ENCODE data around the gene NEU4.

NEU4 gene

DNA sequence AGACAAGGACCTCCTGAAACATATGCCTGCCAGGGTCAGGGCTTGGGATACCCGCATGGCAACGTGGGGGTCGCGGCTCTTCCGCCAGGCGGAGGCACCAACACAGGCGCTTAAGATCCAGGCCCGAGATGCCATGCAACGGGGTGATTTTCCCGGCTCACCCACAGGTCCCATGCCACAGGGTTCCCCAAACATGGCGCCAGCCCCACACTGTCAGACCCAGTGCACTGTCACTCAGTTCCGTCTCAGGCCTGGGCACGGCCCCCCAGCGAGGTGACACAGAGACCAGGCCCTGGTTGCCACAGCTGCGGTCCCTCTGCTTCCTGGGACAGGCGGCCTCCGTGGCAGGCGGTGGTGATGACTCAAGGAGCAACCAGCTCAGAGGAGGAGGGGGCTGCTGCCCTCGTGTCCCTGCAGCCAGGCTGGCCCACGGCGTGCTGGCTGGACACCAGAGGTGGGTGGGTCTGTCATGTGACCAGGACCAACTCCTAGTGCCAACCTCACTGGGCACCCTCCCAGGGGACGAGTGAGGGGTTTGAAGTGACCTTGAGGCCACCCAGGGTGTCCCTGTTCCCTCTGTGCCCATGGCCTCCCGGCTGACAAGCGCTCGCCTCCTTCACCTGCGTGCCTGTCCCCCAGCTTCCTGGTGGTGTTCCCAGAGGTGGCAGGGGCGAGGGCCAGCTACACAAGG, 44.8 kb downstream of the NEU4 start:
- DNase-seq, result no peak

DNA sequence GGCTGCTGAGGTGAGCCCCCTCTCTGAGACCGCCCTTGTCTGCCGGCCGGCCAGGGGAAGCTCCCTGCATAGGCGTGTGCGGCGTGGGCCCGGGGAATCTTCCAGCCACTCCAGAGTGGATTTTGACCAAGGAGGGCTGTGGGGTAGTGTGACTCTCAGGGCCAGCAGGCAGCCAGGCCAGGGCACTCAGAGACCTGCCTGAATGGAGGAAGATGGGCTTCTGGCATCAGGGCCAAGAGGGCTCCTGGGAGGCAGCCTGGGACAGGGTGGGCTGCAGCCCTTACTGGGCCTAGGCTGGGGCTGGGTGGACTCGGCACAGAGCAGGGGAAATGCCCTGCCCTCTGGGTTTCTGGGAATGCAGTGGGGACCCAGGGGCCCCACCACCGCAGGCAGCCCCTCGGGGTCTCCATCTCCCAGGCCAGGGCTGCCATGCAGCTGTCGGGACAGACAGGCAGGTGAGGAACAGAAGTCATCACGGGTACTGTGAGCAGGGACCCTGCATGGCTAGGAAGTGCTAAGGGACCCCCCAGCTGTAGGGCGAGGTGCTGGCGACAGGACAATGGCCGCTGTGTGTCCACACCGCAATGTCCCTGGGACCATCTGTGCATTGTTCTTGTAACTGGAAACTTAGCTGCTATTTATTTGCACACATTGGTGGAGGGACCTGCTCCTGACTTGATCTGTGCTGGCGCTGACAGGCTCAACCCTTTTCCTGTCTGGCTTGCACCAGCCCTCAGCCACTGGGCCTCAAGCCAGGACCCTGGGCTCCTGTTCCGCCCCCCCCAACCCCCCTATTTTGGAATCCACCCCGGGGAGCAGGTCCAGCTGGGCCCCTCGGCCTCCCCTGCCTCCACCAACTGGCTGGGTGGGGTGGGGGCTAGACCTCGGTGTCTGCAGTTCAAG, 45.6 kb downstream of the NEU4 start:
- no peak for DNase-seq

DNA sequence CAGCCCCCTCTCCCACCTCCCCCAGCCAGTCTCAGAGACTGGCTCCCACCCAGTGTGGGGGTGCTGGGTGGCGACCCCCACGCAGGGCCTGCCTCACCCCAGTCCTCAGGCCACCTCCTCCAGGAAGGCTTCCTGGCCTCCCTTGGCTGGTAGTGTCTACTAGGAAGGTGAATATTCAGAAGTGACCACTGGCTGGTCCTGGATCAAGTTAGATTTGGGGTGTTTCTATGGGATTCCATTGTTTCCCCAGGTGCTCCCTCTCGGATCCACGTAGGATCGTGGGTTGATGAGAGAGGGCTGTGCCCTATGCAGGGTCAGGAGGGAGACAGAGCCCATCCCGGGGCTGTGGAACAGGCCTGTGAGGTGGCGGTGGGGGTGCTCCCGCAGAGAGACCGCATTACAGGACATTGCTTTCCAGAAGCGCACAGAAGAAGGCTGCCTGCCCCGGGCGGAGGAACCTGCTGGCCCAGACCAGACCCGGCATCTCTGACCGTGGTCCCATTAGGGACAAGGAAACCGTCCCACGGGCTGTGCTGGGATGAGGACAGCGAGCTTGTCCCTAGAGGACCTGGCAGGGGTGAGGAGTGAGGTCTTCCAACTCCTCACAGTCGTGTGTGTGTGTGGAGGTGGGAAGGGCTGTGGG, 46.4 kb downstream of the NEU4 start:
- no peak for DNase-seq

DNA sequence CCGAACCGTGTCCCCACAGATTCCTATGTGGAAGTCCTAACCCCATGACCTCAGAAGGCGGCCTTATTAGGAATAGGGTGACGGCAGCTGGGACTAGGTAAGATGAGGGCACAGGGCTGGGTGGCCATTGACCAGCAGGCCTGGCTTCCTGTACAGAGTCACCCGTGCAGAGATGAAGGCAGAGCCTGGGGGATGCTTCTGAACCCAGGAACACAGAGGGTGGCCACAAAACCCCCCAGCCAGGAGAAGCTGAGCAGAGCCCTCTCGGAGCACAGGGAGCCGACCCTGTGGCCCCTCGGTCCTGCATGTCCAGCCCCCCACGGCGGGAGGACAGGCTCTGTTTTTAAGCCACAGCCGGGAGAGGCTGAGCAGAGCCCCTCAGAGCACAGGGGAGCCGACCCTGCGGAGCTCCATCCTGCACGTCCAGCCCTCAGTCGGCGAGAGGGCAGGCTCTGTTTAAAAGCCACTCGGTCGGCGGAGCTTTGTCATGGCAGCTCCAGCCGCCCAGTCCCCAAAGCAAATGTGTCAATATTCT, 47.0 kb downstream of the NEU4 start:
- DNase-seq, result no peak

DNA sequence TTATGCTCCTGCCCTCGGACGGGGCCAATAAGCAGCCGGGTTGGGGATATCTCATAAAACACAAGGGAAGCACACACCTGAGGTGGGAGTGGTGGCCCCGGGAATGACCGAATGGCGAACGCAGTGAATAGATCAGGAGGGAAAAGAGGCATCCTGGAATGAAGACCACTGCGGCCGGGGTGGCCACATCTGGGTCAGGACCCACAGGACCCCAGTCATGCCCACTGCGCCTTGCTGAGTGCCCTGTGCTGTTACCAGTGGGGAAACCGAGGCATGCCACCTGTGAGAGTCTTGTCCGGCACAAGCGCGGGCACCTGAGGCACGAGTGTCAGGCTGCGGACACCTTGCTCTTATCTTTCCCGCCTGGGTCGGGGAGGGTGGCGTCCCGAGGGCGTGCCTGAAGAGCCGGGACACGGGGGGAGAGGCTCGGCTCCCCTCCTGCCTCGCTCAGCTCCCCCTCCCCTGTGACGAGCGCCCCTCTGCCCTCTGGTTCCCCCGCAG, 48.1 kb downstream of the NEU4 start:
- no peak for DNase-seq

DNA sequence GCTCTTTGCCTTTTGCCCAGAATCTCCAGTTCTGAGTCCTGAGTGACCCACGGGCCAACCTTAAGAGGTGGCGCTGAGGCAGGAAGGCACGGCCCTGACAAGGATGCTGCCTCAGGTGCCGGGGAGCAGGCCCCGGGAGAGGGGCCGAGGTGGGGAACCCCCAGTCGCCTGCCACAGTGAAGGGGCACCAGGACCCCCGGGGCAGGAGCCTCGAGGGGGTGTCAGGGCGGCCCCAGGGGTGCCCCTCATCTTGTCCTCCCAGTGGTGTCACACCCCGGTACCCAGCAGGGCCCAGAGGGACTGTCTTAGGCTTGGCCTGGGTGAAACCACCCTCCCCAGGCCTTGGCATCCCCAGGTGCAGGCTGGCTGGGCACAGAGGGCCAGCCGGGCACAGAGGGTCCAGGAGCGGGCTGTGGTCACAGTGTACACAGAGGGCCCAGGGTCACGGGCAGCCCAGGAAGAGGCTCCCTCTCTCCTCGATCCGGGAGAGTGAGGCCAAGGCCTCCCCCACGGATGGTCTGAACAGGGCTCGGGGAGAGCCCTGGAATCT, 48.7 kb downstream of the NEU4 start:
- no peak for DNase-seq

DNA sequence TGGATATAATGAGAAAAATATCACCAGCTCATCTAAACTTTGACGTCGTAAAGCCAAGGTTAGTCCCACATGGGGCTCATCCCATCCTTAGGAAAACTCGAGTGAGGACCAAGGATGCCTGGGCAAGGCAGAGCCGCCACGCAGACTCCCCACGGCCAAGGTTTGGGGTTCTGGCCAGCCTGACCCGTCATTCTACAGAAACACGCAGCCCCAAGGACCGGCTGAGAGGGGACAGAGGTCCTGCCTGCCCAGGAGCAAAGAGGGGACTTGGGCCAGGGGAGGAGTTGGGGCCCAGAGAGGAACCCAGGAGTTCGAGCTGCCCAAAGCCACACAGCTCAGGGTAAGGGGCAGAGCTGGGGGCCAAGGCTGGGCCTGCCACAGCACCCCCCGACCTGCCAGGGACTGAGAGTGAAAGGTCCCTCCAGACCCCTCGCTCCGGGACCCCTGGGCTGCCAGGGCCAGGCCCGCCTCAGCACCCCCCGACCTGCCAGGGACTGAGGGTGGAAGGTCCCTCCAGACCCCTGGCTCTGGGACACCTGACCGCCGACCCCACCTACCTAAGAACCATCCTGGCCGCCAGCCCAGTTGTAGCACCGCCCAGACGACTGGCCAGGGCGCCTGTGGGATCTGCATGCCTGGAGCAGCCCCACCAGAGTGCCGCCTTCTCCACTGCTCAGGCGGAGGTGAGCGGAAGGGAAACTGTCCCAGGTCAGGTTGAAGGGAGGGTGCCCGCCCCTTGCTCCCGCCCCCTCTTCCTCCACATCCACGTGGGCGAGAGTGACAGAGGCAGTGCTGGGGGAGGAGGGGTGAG, 49.4 kb downstream of the NEU4 start, which contains the start of gene PDCD1:
TSS of gene PDCD1 (minus strand) at position 689 of the 811 bp plus-strand sequence. CDS start at position 633, 56 bp downstream.
- no peak for DNase-seq

DNA sequence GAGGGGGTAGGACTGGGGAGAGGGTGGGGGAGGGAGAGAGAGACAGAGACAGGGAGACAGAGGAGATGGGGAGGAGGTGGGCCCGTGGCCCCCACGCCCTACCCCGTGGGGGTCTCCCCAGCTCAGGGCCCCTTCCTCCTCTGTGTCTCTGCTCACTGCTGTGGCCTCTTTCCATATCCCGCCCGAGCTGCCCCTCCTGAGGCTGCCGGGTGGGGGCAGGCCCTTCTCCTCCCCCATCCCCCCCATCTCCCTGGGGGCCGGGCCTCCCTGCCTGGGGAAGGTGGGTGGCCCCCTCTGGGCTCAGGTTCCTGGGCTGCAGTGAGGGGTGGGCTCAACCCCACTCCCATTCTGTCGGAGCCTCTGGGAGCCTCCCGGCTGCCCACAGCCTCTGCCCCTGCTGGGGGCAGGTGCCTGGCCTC, 50.0 kb downstream of the NEU4 start:
- no peak for DNase-seq

DNA sequence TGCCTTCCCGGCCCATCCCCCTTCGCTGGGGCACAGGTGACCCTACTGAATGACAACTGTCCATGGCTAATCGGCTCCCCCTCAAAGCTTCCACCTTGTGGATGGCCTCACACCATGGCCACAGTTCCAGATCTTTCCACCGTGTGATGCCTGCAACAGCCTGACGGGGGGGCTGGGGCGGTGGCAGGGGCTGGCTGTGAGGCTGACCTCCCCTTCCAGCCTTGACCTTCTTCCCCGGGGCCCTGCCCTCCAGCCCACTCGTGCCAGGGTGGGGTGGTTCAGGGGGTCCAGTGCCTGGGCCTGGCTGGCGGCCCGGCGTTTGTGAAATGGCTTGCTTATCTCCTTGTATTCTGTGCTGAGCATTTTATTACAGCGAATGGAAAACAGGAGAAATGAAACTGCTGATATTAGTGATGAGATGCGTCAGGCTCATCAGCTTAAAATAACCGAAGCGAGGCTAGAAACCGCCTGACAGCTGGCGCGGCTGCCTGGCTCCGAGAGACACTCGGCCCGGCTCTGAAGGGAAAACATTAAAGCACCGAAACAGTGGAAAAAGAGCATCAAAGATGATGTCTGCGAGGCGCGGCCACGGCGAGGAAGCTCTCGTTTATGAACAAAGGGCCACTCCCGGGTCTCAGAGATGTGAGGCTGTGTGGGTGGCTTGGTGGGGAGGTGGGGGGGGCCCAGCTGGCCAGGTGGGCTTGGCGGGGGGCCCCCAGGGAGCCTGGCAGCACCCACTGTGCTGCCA, 50.6 kb downstream of the NEU4 start:
- no peak for DNase-seq

DNA sequence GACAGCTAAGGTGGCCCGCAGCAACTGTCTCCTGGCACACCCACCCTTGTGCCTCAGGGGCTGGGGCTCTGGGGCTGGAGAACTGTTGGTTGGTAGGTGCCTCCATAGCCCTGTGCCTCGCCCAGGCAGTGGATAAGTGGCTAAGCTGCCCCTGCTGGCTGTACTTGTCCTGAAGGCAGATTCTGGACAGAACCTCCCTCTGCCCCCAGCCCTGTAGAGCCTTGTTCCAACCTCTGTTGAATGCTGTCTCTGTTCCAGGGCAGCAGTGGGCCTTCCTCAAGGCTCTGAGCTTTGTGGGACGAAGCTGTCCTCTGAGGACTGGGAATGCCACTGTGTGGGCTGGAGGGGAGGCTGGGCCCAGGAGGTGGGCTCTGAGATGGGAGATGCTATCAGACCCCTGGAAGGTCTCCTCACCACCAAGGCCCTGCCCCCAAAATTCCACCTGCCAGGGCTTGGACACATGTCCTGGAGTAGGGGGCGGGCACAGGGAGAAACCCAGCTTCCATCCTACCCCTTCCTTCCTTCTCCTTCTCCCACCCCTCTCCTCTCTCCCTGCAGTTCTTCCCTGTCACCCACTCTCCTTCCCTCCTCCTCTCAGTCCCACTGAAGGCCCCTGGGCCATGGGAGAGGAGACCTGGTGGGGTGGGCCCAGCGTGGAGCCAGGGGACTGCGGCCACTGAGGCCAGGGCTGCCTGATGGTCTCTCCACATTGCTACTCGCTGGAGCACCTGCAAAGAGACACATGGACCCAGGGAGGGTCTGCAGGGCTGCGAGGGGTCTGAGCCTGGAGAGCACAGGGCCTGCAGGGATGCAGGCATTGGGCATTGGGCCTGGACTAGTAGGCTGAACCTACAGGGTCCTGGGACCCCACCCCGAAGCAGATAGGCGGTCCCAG, 51.4 kb downstream of the NEU4 start:
- no peak for DNase-seq

DNA sequence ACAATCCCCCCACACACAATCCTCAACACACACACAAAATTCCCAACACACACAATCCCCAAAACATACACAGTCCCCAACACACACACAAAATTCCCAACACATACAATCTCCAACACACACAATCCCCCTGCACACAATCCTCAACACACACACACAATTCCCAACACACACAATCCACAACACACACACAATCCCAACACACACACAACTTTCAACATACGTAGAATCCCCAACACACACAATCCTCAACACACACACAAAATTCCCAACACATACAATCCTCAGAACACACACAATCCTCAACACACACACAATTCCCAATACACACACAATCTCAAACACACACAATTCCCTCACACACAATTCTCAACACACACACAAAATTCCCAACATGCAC, 52.3 kb downstream of the NEU4 start:
- no peak for DNase-seq

DNA sequence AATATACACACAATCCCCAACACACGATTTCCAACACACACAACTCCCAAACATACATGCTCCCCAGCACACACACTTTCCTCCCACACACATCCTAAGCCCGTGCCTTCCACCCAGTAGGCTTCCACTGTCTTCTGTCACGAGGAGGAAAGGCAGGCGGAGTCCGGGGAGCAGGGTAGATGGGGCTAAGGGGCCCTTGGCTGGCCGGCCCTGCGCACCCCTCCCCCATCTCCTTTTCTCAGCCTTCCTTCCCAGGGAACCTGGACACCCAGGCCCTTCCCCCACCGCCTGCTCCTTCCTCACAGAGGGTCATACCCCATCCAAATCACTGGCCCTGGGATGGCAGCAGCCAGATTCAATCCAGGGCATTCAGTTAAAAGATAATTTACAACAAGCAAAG, 53.1 kb downstream of the NEU4 start:
- DNase-seq, result no peak

DNA sequence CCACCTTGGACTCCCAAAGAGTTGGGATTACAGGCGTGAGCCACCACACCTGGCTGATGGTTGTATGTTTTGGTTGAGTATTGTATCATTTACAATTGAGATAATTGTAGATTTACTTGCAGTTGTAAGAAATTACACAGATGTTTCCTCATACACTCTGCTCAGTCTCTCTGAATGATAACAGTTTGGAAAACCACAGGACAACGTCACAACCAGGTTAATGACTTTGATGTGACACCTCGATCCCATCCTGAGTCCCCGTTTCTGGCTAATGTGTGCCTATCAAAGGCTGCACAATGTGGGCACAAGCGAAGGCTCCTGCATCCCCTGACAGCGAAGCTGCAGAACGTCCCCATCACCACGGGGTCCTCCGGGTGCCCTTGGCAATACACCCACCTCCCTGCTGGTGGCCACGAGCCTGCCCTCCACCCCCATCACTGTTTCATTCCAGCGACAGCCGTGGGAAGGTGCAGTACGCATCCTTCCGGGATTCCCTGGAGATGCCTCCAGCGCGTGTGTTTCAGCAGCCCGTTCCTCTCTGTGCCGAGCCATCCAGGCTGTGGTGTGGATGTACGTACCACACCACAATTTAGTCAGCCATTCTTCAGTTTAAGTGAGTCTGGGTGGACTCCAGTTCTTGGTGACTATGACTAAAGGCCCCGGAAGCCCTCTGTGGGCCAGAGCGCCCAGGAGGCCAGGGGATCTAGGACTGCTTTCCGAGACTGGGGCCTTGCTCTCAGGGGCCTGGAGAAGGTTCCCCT, 54.0 kb downstream of the NEU4 start:
- DNase-seq, result no peak

DNA sequence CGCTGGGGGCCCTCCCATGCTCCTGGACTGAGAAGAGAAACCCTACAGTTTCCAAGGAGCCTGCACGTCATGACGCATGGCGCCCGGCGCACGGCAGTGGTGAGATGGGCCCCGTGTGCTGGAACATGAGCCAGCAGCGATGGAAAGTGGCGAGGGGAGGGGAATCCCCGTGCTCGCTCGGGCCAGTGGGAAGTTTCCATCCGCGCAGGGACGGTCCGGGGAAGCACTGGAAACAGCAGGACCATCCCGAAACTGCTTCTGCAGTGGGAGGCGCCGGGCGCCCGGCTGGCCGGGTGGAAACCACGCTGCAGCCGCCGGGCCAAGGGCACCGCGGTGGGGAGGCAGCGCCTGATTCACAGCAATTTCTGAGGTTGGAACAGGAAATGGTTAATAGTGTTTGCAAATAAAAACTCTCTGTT, 54.6 kb downstream of the NEU4 start:
- DNase-seq, result no peak

DNA sequence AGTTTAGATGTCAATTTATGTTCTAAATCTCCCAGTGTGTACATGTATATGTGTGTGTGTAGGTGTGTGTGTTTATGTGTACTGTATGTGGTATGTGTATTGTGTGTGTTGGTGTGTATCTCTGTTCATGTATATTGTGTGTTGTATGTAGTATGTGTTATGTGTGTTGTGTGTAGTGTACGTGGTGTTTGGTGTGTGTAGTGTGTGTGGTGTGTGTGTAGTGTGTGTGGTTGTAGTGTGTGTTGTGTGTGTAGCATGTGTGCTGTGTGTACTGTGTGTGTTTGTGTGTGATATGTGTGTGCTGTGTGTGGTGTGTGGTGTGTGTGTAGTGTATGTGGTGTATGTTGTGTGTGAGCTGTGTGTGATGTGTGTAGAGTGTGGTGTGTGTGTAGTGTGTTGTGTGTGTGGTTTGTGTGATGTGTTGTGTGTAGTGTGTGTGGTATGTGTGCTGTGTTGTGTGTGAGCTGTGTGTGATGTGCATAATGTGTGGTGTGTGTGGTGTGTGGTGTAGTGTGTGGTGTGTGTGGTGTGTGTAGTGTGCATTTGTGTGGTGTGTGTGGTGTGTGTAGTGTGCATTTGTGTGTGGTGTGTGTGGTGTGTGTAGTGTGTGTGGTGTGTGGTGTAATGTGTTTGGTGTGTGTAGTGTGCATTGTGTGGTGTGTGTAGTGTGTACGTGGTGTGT, 55.3 kb downstream of the NEU4 start:
- DNase-seq, result no peak

DNA sequence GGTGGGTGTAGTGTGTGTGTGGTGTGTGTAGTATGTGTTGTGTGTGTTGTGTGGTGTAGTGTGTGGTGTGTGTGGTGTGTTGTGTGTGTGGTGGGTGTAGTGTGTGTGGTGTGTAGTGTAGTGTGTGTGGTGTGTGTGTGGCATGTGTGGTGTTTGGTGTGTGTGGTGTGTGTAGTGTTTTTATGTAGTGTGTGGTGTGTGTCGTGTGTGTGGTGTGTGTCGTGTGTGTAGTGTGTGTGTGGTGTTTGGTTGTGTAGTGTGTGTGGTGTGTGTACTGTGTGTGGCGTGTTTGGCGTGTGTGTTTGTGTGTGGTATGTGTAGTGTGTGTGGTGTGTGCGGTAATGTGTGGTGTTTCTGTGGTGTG, 55.8 kb downstream of the NEU4 start:
- no peak for DNase-seq

DNA sequence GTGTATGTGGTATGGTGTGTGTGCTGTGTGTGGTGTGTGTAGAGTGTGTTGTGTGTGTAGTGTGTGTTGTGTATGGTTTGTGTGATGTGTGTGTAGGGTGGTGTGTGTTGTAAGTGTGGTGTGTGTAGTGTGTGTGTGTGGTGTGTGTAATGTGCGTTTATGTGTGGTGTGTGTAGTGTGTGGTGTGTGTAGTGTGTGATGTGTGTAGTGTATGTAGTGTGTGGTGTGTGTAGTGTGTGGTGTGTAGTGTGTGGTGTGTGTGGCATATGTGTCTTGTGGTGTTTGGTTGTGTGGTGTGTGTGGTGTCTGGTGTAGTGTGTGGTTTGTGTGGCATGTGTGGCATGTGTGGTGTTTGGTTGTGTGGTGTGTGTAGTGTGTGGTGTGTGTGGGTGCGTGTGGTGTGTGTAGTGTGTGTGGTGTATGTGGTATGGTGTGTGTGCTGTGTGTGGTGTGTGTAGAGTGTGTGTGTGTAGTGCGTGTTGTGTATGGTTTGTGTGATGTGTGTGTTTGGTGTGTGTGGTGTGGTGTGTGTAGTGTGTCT, 56.5 kb downstream of the NEU4 start:
- DNase-seq, result no peak
